GM19351 (cell line): ENCODE measurements around the gene SYK.
"Not testable (repeated sequence)": the region's sequence is repeated elsewhere in the genome, so short reads cannot be mapped to it uniquely, and the experiment has no call there.

ENCODE experiments used
- ATAC-seq: cut with Tn5 transposase; IDR thresholded peaks from one replicate; pipeline ENCODE4 v1.9.1; 2021; ENCODE audit warnings: mild to moderate bottlenecking, moderate library complexity; ENCODE audit not compliant: unreplicated experiment

SYK gene

GRCh38 chr9:90795084-90795483, 6.5 kb upstream of the SYK start:
- no peak for ATAC-seq

- ATAC-seq, result peak; percentile 35
Measured at GRCh38 chr9:90795871-90796317, 5.7 kb upstream of the SYK start.

- ATAC-seq, result no peak
Measured at GRCh38 chr9:90799271-90799852, 2.3 kb upstream of the SYK start.

- no peak for ATAC-seq
Measured at GRCh38 chr9:90801973-90802322, 329 bp downstream of the SYK start.

GRCh38 chr9:90802386-90802985, 867 bp downstream of the SYK start:
- no peak for ATAC-seq

GRCh38 chr9:90803860-90804593, 2.4 kb downstream of the SYK start:
- no peak for ATAC-seq

- ATAC-seq, result no peak
Measured at GRCh38 chr9:90805006-90805996, 3.7 kb downstream of the SYK start.

GRCh38 chr9:90807006-90807405, 5.4 kb downstream of the SYK start:
- no peak for ATAC-seq

- ATAC-seq, result no peak
Measured at GRCh38 chr9:90808398-90808797, 6.8 kb downstream of the SYK start.

GRCh38 chr9:90808890-90809685, 7.5 kb downstream of the SYK start:
- ATAC-seq, result no peak

- no peak for ATAC-seq
Measured at GRCh38 chr9:90810691-90811090, 9.1 kb downstream of the SYK start.

GRCh38 chr9:90813046-90813445, 11.4 kb downstream of the SYK start:
- ATAC-seq, result no peak

- ATAC-seq, result no peak
Measured at GRCh38 chr9:90813523-90813922, 11.9 kb downstream of the SYK start.

- ATAC-seq, result no peak
Measured at GRCh38 chr9:90814355-90814754, 12.7 kb downstream of the SYK start.

- peak; percentile 46 for ATAC-seq
Measured at GRCh38 chr9:90815183-90815943, 13.7 kb downstream of the SYK start.

- peak; percentile 11 for ATAC-seq
Measured at GRCh38 chr9:90815944-90816357, 14.3 kb downstream of the SYK start.

GRCh38 chr9:90816690-90817089, 15.1 kb downstream of the SYK start:
- no peak for ATAC-seq

GRCh38 chr9:90818279-90818678, 16.7 kb downstream of the SYK start:
- no peak for ATAC-seq

GRCh38 chr9:90820406-90820805, 18.8 kb downstream of the SYK start:
- ATAC-seq, result not testable (repeated sequence)

GRCh38 chr9:90821236-90821635, 19.6 kb downstream of the SYK start:
- not testable (repeated sequence) for ATAC-seq
